ENCODE results near the gene GIMD1.

The GIMD1 gene

DNA sequence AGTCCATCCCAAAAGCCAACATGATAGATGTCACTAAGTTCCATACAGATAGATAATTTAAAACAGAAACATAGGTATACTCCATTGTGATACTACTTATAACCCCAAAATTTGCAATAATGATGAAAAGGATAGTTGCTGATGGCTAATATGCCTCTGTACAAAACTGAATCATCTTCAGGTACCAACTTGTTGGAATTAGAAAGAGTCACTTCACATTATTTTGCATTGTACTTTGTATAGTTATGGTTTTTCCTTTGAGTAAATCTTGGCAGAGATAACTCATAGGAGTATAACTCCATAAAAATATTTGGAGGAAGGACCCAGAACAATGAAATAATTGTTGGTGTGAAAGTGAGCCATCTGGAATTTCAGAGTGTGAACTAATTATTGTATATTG lies 17.6 kb downstream of the GIMD1 start:
- no peak for DNase-seq (ENCODE audit: extremely low read depth, low read depth)
- no peak for TF ChIP-seq CTCF (IDR thresholded peaks at IDR 0.05; ENCODE audit: low read depth, low read length)

DNA sequence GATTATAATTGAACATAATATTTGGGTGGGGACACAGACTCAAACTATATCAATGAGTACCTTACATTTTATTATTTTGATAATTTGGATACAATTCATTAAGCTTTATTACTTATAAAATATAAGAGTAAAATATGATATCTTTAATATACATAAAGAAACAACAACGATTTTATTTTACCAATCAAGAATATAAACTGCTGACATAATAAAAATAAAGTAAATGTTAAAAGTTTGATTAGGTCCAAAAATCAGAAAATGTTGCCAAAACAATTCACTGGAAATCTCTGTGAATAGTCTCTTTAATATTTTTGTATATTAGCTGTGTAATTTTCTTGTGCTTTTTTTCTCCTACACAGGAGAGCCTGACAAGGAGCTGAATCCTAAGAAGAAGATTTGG lies 21.4 kb downstream of the GIMD1 start:
- no peak for DNase-seq (ENCODE audit: extremely low read depth, low read depth)
- TF ChIP-seq CTCF (IDR thresholded peaks at IDR 0.05; ENCODE audit: low read depth, low read length): no peak

DNA sequence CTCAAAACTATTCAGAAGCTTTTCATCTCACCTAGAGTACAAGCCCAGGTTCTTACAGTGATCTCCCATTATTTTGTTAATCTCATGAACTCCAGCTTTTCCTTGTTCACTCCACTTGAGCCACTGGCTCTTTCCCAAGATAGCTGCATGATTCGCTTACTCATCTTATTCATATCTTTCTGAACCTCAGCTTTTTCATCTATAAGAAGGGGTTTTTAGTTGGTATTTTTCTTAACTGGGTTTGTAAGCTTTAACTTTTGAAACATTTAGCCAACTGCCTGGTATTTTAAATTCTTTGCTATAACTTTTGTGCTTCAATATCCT lies 24.0 kb downstream of the GIMD1 start:
- no peak for DNase-seq (ENCODE audit: extremely low read depth, low read depth)
- TF ChIP-seq CTCF (IDR thresholded peaks at IDR 0.05; ENCODE audit: low read depth, low read length): no peak

DNA sequence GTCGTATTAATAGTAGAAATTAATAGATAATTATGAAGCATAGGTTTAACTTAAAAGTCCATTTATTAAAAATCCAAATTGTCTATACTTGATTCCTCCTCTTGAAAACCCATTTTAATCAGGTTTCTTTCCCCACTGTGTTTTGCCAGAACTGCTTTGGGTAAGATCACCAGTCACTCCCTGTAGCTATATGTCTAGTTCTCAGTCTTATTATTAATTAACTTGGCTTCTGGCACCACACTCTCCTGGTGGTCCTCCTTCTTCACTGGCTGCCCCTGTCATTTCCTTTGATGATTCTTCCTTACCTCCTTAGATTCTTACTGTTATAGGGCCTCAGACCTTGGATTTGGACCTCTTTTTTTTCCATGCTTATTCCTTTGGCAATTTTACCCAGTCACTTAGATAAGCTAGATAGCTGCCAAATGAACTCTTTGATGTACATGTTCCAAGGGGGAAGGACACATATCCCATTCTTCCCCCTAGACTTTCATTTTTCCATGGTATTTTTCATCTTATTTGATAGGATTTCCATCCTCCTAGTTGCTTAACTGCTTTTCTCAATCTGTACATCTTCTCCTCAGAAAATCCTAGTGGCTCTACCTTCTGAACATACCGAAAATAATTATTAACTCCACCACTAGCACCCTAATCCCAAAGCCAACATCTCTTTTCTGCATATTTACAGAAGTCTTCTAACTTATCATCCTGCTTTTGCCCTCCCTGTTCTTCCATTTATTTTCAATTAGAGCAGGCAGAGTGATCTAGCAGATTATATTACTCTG lies 24.5 kb downstream of the GIMD1 start:
- no peak for TF ChIP-seq CTCF (IDR thresholded peaks at IDR 0.05; ENCODE audit: low read depth, low read length)
- no peak for DNase-seq (ENCODE audit: extremely low read depth, low read depth)

DNA sequence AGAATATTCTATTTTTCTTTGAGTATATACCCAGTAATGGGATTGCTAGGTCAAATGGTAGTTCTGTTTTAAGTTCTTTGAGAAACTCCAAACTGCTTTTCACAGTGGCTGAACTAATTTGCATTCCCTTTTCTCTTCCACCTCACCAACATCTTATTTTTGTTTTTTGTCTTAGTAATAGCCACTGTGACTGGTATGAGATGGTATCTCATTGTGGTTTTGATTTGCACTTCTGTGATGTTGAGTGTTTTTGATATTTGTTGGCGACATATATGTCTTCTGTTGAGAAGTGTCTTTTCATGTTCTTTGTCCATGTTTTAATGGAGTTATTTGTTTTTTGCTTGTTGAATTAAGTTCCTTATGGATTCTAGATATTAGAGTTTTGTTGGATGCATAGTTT lies 27.8 kb downstream of the GIMD1 start:
- TF ChIP-seq CTCF (IDR thresholded peaks at IDR 0.05; ENCODE audit: low read depth, low read length): no peak
- DNase-seq (ENCODE audit: extremely low read depth, low read depth): no peak

GRCh38 chr4:106339431-106339830 lies 29.1 kb downstream of the GIMD1 start:
- no peak for DNase-seq (ENCODE audit: extremely low read depth, low read depth)
- TF ChIP-seq CTCF (IDR thresholded peaks at IDR 0.05; ENCODE audit: low read depth, low read length): no peak

DNA sequence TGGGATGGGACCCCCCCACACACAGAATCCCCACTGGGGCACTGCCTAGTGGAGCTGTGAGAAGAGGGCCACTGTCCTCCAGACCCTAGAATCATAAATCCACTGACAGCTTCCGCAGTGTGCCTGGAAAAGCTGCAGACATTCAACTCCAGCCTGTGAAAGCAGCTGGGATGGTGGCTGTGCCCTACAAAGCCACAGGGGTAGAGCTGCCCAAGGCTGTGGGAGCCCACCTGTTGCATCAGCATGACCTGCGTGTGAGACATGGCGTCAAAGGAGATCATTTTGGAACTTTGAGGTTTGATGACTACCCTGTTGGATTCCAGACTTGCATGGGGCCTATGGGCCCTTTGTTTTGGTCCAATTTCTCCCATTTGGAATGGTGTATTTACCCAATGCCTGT lies 29.9 kb downstream of the GIMD1 start:
- DNase-seq (ENCODE audit: extremely low read depth, low read depth): no peak
- TF ChIP-seq CTCF (IDR thresholded peaks at IDR 0.05; ENCODE audit: low read depth, low read length): no peak
